VCaP (cell line): ENCODE results near the gene EEF2K.

Experiments used
- H3K27ac ChIP-seq: fragments of 450-650 bp; 2 replicates; pipeline ENCODE4 v1.5.1; 2017
- CTCF ChIP-seq: fragments of 450-650 bp; conservative IDR thresholded peaks from 2 replicates; pipeline ENCODE4 v1.5.1; 2017; ENCODE audit warnings: mild to moderate bottlenecking, moderate library complexity

EEF2K gene

DNA sequence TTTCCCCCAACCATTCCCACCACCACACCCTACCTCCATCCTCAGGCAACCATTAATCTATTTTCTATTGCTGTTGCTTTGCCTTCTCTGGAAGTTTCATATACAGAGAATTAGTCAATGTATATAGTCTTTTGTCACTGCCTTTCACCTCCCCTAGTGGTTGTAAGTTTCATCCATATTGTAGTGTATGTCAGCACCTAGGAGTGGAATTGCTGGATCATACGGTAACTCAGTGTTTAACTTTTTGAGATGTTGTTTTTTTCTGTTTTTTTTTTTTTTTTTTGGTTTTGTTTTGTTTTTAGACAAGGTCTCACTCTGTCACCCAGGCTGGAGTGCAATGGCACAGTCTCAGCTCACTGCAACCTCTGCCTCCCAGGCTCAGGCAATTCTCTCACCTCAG lies 16.9 kb downstream of the EEF2K start:
- no peak for TF ChIP-seq CTCF

GRCh38 chr16:22225060-22225459 lies 19.0 kb downstream of the EEF2K start:
- H3K27ac ChIP-seq: no peak overlapping the region
- no peak for TF ChIP-seq CTCF

More for the DNA sequence above, 16.9 kb downstream of the EEF2K start:
- no peak overlapping the region for H3K27ac ChIP-seq

GRCh38 chr16:22229889-22230288 lies 23.8 kb downstream of the EEF2K start:
- no peak for TF ChIP-seq CTCF
- H3K27ac ChIP-seq: no peak overlapping the region

GRCh38 chr16:22232277-22233036 lies 26.4 kb downstream of the EEF2K start:
- TF ChIP-seq CTCF: no peak
- peak overlapping the region; percentile 63 for H3K27ac ChIP-seq

DNA sequence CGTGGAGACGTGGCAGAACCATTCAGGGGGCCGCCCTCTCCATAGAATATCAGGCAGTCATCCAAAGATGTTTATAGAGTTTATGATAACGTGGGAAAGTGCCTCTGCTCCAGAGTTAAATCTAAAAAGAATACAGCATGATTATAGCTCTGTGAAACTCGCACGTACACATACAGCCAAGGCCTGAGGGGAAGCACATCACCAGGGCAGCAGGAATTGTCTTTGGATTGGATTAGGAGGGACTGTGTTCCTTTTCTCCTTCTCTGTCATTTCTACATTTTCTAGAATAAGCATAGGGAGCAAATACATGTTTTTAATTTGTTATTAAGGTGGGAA lies 26.9 kb downstream of the EEF2K start:
- peak overlapping the region; percentile 63; the same call in 1 of the 2 replicates for H3K27ac ChIP-seq

GRCh38 chr16:22235839-22236745 lies 30.0 kb downstream of the EEF2K start:
- no peak for TF ChIP-seq CTCF
- H3K27ac ChIP-seq: no peak overlapping the region

More for the DNA sequence above, 26.9 kb downstream of the EEF2K start:
- TF ChIP-seq CTCF: no peak

- peak overlapping the region; percentile 57 for H3K27ac ChIP-seq
- no peak for TF ChIP-seq CTCF
Measured at GRCh38 chr16:22239131-22239805, 33.2 kb downstream of the EEF2K start.
